ENCODE measurements around the gene ACR. TPM values are rescaled to one million over a fixed set of nuclear protein-coding genes. Genes with fewer than 3 reads are reported as not detected.

ACR gene
- total and polyA plus RNA-seq, 2 of the 4 experiments (the other 2 are of a cell fraction) = not detected

DNA sequence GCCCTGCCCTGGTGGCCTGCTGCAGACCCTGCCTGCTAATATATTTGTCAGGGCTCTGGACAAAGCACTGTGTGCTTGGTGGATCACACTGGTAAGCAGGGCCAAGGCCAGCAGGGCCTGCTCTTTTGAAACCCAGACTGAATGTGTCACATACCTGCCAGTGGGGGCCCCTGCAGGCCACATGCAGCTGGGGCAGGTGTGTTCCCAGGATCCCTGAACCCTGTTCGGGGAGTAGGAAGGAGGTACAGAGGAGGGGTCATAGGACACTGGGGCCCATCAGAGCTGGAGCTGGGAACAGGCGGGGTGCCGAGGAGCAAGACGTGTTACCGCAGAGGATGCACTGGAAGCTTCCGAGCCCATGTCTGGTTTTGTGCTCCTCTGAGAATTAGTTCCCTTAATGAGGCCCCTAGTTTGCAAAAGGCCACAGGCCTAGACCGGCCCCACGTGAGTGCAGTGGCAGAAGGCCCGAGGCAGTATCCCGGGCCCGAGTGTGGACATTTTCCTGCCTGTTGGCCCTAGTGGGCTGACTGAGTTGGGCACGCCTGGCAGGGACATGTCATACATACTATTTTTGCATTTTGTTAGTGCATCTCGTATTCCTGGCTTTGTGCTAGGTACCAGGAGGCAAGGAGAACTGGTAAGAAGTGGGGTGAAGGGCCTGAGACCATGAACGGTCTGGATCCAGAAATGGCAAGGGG lies 11.2 kb upstream of the ACR start:
- Histone ChIP-seq H2BK5ac (ENCODE audit: low read depth, low read length, poor library complexity, severe bottlenecking) (no peak overlapping the region), H4K91ac (ENCODE audit: insufficient read depth, low read depth, low read length) (no peak overlapping the region), H4K8ac (ENCODE audit: low read depth in 2 of 2, low read length in 2 of 2) (no peak overlapping the region), H3K23ac (ENCODE audit: low read depth, low read length) (no peak overlapping the region), H3K9me1 (ENCODE audit: insufficient read depth, low read length) (no peaks in the 10 kb centered on the region), H3K9ac (ENCODE audit: low read depth, low read length) (no peak overlapping the region), H3K27ac (ENCODE audit: insufficient read depth, low read length) (no peak overlapping the region), H2BK15ac (ENCODE audit: low read depth, low read length) (no peak overlapping the region), H4K20me1 (ENCODE audit: insufficient read depth, low read length) (peaks cover 4% of the 10 kb centered on the region), H3K18ac (ENCODE audit: low read depth, low read length) (no peak overlapping the region), H3K56ac (ENCODE audit: extremely low read depth, insufficient read depth, low read length) (no peak overlapping the region), H2AK9ac (replicated peaks; ENCODE audit: low read depth, low read length, poor library complexity) (no peak overlapping the region), H3K79me1 (ENCODE audit: low read depth in 1 of 2, low read length in 2 of 2) (no peaks in the 10 kb centered on the region), H3K4me1 (ENCODE audit: control insufficient read depth, insufficient read depth, low read length) (no peaks in the 10 kb centered on the region), H3K9me3 (ENCODE audit: control insufficient read depth, insufficient read depth, low read length) (no peaks in the 10 kb centered on the region), H3K4me3 (ENCODE audit: insufficient read depth, low read depth, low read length) (no peak overlapping the region), H3K36me3 (ENCODE audit: control insufficient read depth, insufficient read depth, low read length) (peaks cover 17% of the 10 kb centered on the region), H3K14ac (replicated peaks; ENCODE audit: low read depth, low read length) (no peak overlapping the region), H3K27me3 (ENCODE audit: control insufficient read depth, insufficient read depth, low read length) (no peaks in the 10 kb centered on the region), H3K4me2 (ENCODE audit: low read depth, low read length) (no peak overlapping the region), H2BK20ac (ENCODE audit: low read depth, low read length) (no peak overlapping the region), H2AK5ac (ENCODE audit: low read depth, low read length) (no peak overlapping the region), H2BK120ac (ENCODE audit: low read depth, low read length) (no peak overlapping the region), H2AFZ (replicated peaks; ENCODE audit: low read length, poor library complexity) (no peak overlapping the region), H3K4ac (ENCODE audit: low read depth, low read length) (no peak overlapping the region), H4K5ac (ENCODE audit: low read depth, low read length) (no peak overlapping the region)
- intact Hi-C loops (cut with micrococcal nuclease) = no loop called here
- TF ChIP-seq CEBPB (IDR thresholded peaks at IDR 0.05; ENCODE audit: low read depth, low read length) (no peak), RCOR1 (IDR thresholded peaks at IDR 0.05; ENCODE audit: insufficient replicate concordance, low read length) (no peak), MXI1 (IDR thresholded peaks at IDR 0.05; ENCODE audit: borderline replicate concordance, low read depth, low read length) (no peak), FOS (IDR thresholded peaks at IDR 0.05; ENCODE audit: low read depth, low read length) (no peak), BHLHE40 (IDR thresholded peaks at IDR 0.05; ENCODE audit: low read depth, low read length) (no peak), RFX5 (IDR thresholded peaks at IDR 0.05; ENCODE audit: low read depth, low read length) (no peak), SMC3 (IDR thresholded peaks at IDR 0.05; ENCODE audit: low read depth, low read length) (no peak), CHD1 (IDR thresholded peaks at IDR 0.05; ENCODE audit: low read depth, low read length) (no peak)
- TF ChIP-seq, protein P1, sequence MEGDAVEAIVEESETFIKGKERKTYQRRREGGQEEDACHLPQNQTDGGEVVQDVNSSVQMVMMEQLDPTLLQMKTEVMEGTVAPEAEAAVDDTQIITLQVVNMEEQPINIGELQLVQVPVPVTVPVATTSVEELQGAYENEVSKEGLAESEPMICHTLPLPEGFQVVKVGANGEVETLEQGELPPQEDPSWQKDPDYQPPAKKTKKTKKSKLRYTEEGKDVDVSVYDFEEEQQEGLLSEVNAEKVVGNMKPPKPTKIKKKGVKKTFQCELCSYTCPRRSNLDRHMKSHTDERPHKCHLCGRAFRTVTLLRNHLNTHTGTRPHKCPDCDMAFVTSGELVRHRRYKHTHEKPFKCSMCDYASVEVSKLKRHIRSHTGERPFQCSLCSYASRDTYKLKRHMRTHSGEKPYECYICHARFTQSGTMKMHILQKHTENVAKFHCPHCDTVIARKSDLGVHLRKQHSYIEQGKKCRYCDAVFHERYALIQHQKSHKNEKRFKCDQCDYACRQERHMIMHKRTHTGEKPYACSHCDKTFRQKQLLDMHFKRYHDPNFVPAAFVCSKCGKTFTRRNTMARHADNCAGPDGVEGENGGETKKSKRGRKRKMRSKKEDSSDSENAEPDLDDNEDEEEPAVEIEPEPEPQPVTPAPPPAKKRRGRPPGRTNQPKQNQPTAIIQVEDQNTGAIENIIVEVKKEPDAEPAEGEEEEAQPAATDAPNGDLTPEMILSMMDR (conservative IDR thresholded peaks at IDR 0.05; ENCODE audit: low read depth, low read length) = no peak
- TF ChIP-seq, protein P2, sequence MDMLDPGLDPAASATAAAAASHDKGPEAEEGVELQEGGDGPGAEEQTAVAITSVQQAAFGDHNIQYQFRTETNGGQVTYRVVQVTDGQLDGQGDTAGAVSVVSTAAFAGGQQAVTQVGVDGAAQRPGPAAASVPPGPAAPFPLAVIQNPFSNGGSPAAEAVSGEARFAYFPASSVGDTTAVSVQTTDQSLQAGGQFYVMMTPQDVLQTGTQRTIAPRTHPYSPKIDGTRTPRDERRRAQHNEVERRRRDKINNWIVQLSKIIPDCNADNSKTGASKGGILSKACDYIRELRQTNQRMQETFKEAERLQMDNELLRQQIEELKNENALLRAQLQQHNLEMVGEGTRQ (IDR thresholded peaks at IDR 0.05; ENCODE audit: low read depth, low read length) = no peak
- POLR2A ChIA-PET (ENCODE audit: unreplicated experiment) = no interaction called here
- in situ Hi-C loops (cut with MboI; ENCODE audit: low sequenced_read_pairs) = no loop called here
- WGBS, 2 experiments (ENCODE audit: extremely low coverage in 2 of 2, insufficient read length in 1 of 2) = 95% methylated on average over 9 of the region's 14 CpGs; no CpG with 5 or more reads in 1 of the 2 experiments
- no TSS peak for BruUV-seq (replicated peaks)
- DNase-seq = no peak
- CTCF ChIA-PET = no interaction called here
- ATAC-seq (ENCODE audit: low read depth) = no peak
- dilution Hi-C loops (cut with HindIII; ENCODE audit: low sequenced_read_pairs, unreplicated experiment) = no loop called here

Data from IMR-90 (cell line).